ENCODE data around the gene FHL1.

Gene FHL1

DNA sequence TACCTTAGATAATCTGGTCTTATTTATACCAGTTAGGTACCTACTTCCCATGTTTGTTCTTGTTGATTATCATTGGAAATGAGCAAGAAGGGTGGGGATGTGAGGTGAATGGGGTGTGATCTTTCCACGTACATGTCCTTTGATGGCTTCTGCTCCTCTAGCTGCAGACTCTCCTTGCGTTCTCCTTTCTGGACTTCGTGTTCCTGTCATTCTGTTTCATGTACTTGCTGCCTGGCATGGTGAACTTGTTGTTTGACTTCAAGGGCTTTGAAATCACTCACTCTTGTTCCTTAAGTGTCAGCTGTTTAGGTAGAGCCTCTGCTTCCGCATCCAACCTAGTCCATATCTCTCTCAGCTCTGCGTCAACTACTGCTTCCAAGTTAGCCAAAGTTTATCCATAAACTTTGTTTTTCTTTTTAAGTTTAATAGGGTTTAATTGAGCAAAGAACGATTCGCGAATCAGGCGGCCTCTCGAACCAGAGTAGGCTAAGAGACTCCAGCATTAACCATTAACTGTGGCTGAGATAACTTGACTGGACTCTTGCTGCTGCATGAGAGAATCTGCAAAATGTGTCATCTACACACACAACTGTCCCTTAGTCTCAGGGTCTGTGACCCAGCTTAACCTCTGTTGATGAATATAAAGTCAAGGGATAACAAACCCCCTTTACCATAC, 42.8 kb downstream of the FHL1 start:
- Histone ChIP-seq H3K27me3 (ENCODE audit: control insufficient read depth, insufficient read depth, low read length) (no peaks in the 10 kb centered on the region), H3K36me3 (ENCODE audit: control insufficient read depth, low read depth, low read length) (no peaks in the 10 kb centered on the region), H3K9me3 (ENCODE audit: control insufficient read depth, low read depth, low read length) (peaks cover 13% of the 10 kb centered on the region), H3K9ac (ENCODE audit: low read length) (no peak overlapping the region), H3K27ac (ENCODE audit: low read length) (no peak overlapping the region), H3K4me1 (ENCODE audit: control insufficient read depth, low read depth, low read length) (no peaks in the 10 kb centered on the region), H3K4me3 (ENCODE audit: low read length) (no peak overlapping the region)

DNA sequence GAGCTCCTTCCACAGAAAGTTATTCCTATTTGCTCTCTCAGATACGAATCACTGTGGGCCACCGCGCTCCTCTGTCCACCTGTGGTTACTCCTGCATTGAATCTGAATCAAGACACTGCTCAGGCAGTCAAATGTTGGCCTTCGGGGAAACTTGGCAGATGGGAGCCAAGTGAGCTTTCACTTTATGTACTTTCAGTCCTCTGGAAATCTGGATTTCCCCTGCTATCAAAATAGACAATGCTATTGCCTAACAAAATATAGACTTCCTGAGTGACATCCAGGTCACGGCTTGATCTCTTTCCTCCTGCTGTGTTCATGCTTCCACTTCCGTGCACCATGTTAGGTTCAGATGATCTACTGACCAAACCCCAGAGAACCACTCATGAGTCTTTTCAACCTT, 43.8 kb downstream of the FHL1 start:
- H3K9me3 ChIP-seq (ENCODE audit: control insufficient read depth, low read depth, low read length), result peaks cover 13% of the 10 kb centered on the region
- H3K9ac ChIP-seq (ENCODE audit: low read length), result no peak overlapping the region
- H3K36me3 ChIP-seq (ENCODE audit: control insufficient read depth, low read depth, low read length), result no peaks in the 10 kb centered on the region
- H3K4me3 ChIP-seq (ENCODE audit: low read length), result no peak overlapping the region
- no peaks in the 10 kb centered on the region for H3K4me1 ChIP-seq (ENCODE audit: control insufficient read depth, low read depth, low read length)
- no peak overlapping the region for H3K27ac ChIP-seq (ENCODE audit: low read length)
- no peaks in the 10 kb centered on the region for H3K27me3 ChIP-seq (ENCODE audit: control insufficient read depth, insufficient read depth, low read length)

DNA sequence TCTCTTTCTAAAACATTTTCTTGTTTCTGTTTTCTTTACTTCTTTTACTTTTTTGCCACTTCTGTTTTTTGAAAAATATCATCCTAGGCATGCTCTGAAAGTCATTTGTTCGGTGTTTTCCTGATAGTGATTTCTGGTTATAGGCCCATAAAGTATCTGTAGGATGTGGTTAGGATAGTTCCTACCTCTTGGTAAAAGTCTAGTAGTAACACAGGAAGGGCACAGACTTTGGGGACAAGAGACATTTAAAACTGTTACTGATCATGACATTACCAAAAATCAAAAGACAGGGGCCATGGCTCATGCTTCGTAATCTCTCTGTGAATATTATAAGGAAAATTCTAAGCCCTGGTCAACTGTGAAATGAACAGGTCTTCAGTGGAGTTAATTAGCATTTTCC, 44.8 kb downstream of the FHL1 start:
- Histone ChIP-seq H3K9me3 (ENCODE audit: control insufficient read depth, low read depth, low read length) (peaks cover 13% of the 10 kb centered on the region), H3K27me3 (ENCODE audit: control insufficient read depth, insufficient read depth, low read length) (no peaks in the 10 kb centered on the region), H3K4me3 (ENCODE audit: low read length) (no peak overlapping the region), H3K27ac (ENCODE audit: low read length) (no peak overlapping the region), H3K36me3 (ENCODE audit: control insufficient read depth, low read depth, low read length) (no peaks in the 10 kb centered on the region), H3K9ac (ENCODE audit: low read length) (no peak overlapping the region), H3K4me1 (ENCODE audit: control insufficient read depth, low read depth, low read length) (no peaks in the 10 kb centered on the region)

DNA sequence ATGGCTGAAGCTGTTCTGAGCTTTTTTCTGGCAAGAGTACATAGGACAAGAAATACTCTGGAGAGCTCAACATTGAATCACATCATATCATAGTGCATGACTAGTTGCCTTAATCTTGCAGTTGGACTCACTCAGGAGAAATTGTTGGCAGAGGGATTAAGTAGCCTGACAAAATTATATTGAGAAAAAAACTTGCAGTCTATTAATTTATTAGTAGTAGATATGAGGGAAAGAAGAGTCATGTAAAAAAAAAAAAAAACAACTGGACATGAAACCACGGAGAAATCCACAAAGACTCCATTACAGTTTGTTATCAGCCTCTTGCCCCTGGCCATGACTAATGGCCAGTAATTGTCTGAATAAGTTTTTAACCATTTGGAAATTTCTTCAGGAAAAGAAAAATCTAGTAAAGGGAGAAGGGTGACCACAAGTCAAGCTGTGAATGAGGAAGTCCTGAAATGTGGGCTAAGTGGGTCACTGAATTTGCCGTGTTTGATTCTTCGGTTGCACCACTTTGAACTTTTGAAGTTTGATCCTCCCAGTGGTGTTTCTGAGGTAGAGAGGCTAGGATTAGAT, 45.6 kb downstream of the FHL1 start:
- Histone ChIP-seq H3K4me3 (ENCODE audit: low read length) (no peak overlapping the region), H3K27me3 (ENCODE audit: control insufficient read depth, insufficient read depth, low read length) (no peaks in the 10 kb centered on the region), H3K9me3 (ENCODE audit: control insufficient read depth, low read depth, low read length) (peaks cover 13% of the 10 kb centered on the region), H3K27ac (ENCODE audit: low read length) (no peak overlapping the region), H3K9ac (ENCODE audit: low read length) (no peak overlapping the region), H3K36me3 (ENCODE audit: control insufficient read depth, low read depth, low read length) (no peaks in the 10 kb centered on the region), H3K4me1 (ENCODE audit: control insufficient read depth, low read depth, low read length) (no peaks in the 10 kb centered on the region)

DNA sequence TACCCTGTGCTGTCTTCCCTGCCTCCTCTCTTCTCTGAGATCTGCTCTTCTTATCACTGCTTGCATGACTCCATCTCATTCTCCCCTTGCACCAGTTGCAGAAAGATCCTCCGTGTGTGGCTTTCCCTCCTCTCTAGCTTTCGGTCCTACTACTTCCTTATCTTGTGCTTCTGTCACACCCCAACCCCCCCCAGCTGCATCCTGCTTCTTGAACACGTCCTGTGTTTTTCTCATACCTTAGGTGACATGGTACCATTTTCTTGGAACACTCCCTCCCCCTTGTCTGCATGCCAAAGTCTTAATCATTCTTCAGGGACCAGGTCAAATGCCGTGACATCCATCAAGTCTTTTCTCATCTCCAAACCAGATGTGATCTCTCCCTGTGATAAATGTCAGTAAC, 46.4 kb downstream of the FHL1 start:
- no peaks in the 10 kb centered on the region for H3K27me3 ChIP-seq (ENCODE audit: control insufficient read depth, insufficient read depth, low read length)
- no peak overlapping the region for H3K9ac ChIP-seq (ENCODE audit: low read length)
- peaks cover 7% of the 10 kb centered on the region for H3K9me3 ChIP-seq (ENCODE audit: control insufficient read depth, low read depth, low read length)
- no peaks in the 10 kb centered on the region for H3K4me1 ChIP-seq (ENCODE audit: control insufficient read depth, low read depth, low read length)
- no peaks in the 10 kb centered on the region for H3K36me3 ChIP-seq (ENCODE audit: control insufficient read depth, low read depth, low read length)
- H3K27ac ChIP-seq (ENCODE audit: low read length), result no peak overlapping the region
- H3K4me3 ChIP-seq (ENCODE audit: low read length), result no peak overlapping the region

DNA sequence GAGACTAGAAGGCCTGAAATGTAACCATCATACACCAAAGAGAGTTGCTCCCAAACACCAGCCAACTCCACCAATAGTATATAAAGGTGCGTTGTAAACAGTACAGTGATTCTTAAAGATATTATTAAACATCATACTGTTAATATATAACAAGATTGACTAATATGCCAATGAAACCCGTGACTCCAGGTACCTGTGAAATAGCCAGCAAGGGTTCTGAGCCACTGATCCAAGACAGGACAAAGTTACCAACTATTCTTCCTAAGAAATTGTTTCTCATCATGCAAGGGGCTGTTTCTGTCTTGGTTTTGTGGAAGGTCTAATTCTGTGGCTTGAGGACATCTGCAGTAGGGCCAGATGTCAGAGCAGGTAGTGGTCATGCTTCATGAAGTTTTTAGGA, 47.2 kb downstream of the FHL1 start:
- no peak overlapping the region for H3K27ac ChIP-seq (ENCODE audit: low read length)
- no peak overlapping the region for H3K4me3 ChIP-seq (ENCODE audit: low read length)
- H3K4me1 ChIP-seq (ENCODE audit: control insufficient read depth, low read depth, low read length), result peaks cover 4% of the 10 kb centered on the region
- H3K36me3 ChIP-seq (ENCODE audit: control insufficient read depth, low read depth, low read length), result no peaks in the 10 kb centered on the region
- peaks cover 8% of the 10 kb centered on the region for H3K9me3 ChIP-seq (ENCODE audit: control insufficient read depth, low read depth, low read length)
- no peak overlapping the region for H3K9ac ChIP-seq (ENCODE audit: low read length)
- no peaks in the 10 kb centered on the region for H3K27me3 ChIP-seq (ENCODE audit: control insufficient read depth, insufficient read depth, low read length)

DNA sequence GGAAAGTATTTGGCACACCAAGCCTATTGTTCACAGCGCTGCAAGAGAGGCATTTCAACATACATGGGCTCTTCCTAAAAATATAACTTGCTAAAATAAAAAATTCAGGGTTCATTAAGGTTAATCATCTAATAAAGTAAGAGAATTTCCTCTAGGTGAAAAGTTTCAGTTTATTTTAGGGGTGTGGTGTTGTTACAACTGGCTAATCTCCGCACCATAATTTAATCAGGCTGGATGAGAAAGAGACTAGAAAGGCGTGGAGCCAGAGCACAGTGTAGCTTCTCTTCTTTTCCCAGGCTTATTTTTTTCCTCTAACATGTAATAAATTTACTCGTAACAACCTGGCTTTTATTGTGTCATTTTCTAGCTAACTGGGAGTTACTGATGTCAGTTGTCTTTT, 47.9 kb downstream of the FHL1 start:
- Histone ChIP-seq H3K36me3 (ENCODE audit: control insufficient read depth, low read depth, low read length) (no peaks in the 10 kb centered on the region), H3K9me3 (ENCODE audit: control insufficient read depth, low read depth, low read length) (peaks cover 9% of the 10 kb centered on the region), H3K9ac (ENCODE audit: low read length) (no peak overlapping the region), H3K27me3 (ENCODE audit: control insufficient read depth, insufficient read depth, low read length) (no peaks in the 10 kb centered on the region), H3K4me1 (ENCODE audit: control insufficient read depth, low read depth, low read length) (peaks cover 6% of the 10 kb centered on the region), H3K27ac (ENCODE audit: low read length) (no peak overlapping the region), H3K4me3 (ENCODE audit: low read length) (no peak overlapping the region)

DNA sequence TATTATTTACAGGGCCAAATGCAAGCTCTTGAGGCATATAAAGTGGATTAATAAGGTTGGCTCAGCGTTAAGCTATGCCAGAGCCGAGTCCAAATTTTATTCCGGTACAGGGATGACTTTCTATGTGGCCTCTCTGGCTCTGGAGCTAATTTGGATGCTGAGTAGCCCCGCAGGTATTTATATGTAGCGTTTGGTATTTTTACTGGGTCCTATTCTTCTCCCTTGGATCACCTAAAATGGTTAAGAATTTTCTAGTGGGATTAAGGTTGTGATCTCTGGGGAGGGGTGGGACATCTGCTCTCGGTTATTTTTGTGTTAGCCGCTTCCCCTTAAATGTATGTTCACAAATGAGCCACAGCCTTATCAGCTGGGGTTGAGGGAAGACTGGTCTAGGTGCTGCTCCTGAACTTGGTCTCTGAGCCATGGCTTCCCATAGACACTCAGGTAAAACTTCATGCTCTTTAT, 49.4 kb downstream of the FHL1 start:
- H3K27ac ChIP-seq (ENCODE audit: low read length), result no peak overlapping the region
- peaks cover 6% of the 10 kb centered on the region for H3K9me3 ChIP-seq (ENCODE audit: control insufficient read depth, low read depth, low read length)
- no peak overlapping the region for H3K4me3 ChIP-seq (ENCODE audit: low read length)
- no peaks in the 10 kb centered on the region for H3K27me3 ChIP-seq (ENCODE audit: control insufficient read depth, insufficient read depth, low read length)
- H3K36me3 ChIP-seq (ENCODE audit: control insufficient read depth, low read depth, low read length), result no peaks in the 10 kb centered on the region
- H3K4me1 ChIP-seq (ENCODE audit: control insufficient read depth, low read depth, low read length), result peaks cover 6% of the 10 kb centered on the region
- H3K9ac ChIP-seq (ENCODE audit: low read length), result no peak overlapping the region

DNA sequence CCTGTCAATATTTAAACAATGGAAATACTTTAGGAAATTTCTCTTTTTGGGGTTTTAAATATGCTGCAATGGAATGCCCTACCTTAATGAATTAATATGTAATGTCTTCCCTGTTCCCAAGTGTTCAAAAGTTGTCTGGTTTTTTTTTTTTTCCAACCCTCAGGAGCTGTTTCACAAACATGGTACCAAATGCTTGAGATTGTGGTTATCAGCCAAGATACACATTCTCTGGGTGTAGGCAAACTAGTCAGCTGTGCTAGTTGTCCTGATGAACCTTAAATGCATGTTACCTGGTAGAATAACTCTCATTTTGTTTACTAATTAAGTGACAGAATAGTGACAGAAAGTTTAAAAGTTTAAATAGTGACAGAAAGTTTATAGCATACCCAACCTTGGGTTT, 50.7 kb downstream of the FHL1 start:
- H3K36me3 ChIP-seq (ENCODE audit: control insufficient read depth, low read depth, low read length), result no peaks in the 10 kb centered on the region
- peaks cover 3% of the 10 kb centered on the region for H3K9me3 ChIP-seq (ENCODE audit: control insufficient read depth, low read depth, low read length)
- peaks cover 6% of the 10 kb centered on the region for H3K4me1 ChIP-seq (ENCODE audit: control insufficient read depth, low read depth, low read length)
- H3K27ac ChIP-seq (ENCODE audit: low read length), result no peak overlapping the region
- H3K4me3 ChIP-seq (ENCODE audit: low read length), result no peak overlapping the region
- no peaks in the 10 kb centered on the region for H3K27me3 ChIP-seq (ENCODE audit: control insufficient read depth, insufficient read depth, low read length)
- no peak overlapping the region for H3K9ac ChIP-seq (ENCODE audit: low read length)

DNA sequence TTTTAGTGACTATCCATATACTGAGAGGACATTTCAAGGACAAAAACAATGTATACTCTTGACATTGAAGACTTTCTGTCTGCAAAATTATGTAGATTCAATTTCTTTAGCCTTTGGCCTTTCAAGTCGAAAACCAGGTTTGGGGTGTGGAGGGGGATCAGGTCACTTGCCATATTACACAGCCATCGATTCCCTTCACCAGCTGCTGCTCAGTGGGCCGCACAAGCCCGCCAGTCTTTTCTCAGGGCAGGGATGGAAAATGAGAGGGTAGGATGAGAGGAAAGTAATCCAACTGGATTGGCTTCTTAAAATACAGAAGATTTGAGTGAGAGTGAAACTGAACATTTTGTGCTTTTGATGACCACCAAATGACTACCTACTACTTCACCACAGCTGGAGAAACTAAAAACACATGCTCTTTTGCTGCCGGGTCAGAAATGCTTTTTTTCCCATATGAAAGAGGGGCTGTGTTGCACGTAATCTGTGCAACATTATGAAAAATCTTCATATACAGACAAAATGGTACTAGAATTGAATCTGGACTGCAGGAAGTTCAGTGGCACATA, 51.4 kb downstream of the FHL1 start:
- Histone ChIP-seq H3K27ac (ENCODE audit: low read length) (no peak overlapping the region), H3K4me3 (ENCODE audit: low read length) (no peak overlapping the region), H3K9ac (ENCODE audit: low read length) (no peak overlapping the region), H3K36me3 (ENCODE audit: control insufficient read depth, low read depth, low read length) (no peaks in the 10 kb centered on the region), H3K9me3 (ENCODE audit: control insufficient read depth, low read depth, low read length) (peaks cover 3% of the 10 kb centered on the region), H3K27me3 (ENCODE audit: control insufficient read depth, insufficient read depth, low read length) (no peaks in the 10 kb centered on the region), H3K4me1 (ENCODE audit: control insufficient read depth, low read depth, low read length) (peaks cover 6% of the 10 kb centered on the region)

DNA sequence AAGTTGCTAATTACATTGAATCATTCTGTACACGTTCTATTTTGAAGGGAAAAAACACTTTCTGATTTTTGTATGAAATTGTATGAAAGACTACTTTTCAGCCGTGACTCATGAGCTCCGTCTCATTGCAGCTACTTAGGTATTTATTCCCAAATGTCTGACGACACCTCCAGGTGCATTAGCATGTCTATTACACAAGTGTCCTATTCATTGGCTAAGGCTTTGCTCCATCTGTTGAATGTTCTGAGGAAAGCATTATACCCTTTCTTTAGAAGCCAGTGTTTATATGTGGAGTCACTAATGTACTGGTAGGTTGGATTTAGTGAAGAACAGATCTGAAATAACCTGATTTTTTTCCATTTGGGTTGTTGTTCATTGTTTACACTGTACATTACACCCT, 52.0 kb downstream of the FHL1 start:
- H3K27ac ChIP-seq (ENCODE audit: low read length), result no peak overlapping the region
- H3K9ac ChIP-seq (ENCODE audit: low read length), result no peak overlapping the region
- H3K9me3 ChIP-seq (ENCODE audit: control insufficient read depth, low read depth, low read length), result peaks cover 3% of the 10 kb centered on the region
- H3K4me1 ChIP-seq (ENCODE audit: control insufficient read depth, low read depth, low read length), result peaks cover 6% of the 10 kb centered on the region
- H3K4me3 ChIP-seq (ENCODE audit: low read length), result no peak overlapping the region
- H3K36me3 ChIP-seq (ENCODE audit: control insufficient read depth, low read depth, low read length), result no peaks in the 10 kb centered on the region
- H3K27me3 ChIP-seq (ENCODE audit: control insufficient read depth, insufficient read depth, low read length), result no peaks in the 10 kb centered on the region

DNA sequence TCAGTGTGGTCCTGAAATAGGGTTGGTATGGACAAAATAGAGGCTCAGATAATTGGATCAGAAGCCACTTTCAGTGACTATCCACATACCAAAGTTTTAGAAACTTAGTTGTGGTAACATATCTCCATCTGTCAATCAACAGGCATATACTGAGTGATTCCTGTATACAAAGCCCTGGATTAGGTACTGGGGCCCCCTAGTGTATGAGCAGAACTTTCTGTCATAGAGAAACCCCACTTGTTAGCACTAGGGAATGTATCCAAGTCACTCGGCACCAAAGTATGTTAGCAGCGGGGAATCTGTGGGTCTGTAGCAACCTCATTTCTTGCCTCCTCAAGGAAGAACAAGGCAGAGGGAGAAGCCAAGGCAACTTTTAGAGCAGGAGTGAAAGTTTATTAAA, 53.1 kb downstream of the FHL1 start:
- Histone ChIP-seq H3K27ac (ENCODE audit: low read length) (no peak overlapping the region), H3K9me3 (ENCODE audit: control insufficient read depth, low read depth, low read length) (peaks cover 3% of the 10 kb centered on the region)

More for the DNA sequence above, 53.1 kb downstream of the FHL1 start:
- Histone ChIP-seq H3K9ac (ENCODE audit: low read length) (no peak overlapping the region), H3K27me3 (ENCODE audit: control insufficient read depth, insufficient read depth, low read length) (no peaks in the 10 kb centered on the region), H3K36me3 (ENCODE audit: control insufficient read depth, low read depth, low read length) (no peaks in the 10 kb centered on the region), H3K4me3 (ENCODE audit: low read length) (no peak overlapping the region), H3K4me1 (ENCODE audit: control insufficient read depth, low read depth, low read length) (peaks cover 6% of the 10 kb centered on the region)

All from iPS-18a (cell line).